Stimulated activated CD8-positive, alpha-beta memory T cell treated with anti-CD3 and anti-CD28 coated beads, Interleukin-4, amount 100 ng/mL, for 4 hours (primary cell): ENCODE results near the gene TTC3.
"Not testable (repeated sequence)": the region's sequence is repeated elsewhere in the genome, so short reads cannot be mapped to it uniquely, and the experiment has no call there.

Source experiments
- DNase-seq, 2 donors: peaks; one replicate each; pipeline ENCODE4 v3.0.0-alpha.2; 2020; ENCODE audit warnings: low read depth in 2 of 2, low spot score in 1 of 2

The TTC3 gene

GRCh38 chr21:37195059-37195458 is 122.0 kb downstream of the TTC3 start:
- no peak for DNase-seq

DNA sequence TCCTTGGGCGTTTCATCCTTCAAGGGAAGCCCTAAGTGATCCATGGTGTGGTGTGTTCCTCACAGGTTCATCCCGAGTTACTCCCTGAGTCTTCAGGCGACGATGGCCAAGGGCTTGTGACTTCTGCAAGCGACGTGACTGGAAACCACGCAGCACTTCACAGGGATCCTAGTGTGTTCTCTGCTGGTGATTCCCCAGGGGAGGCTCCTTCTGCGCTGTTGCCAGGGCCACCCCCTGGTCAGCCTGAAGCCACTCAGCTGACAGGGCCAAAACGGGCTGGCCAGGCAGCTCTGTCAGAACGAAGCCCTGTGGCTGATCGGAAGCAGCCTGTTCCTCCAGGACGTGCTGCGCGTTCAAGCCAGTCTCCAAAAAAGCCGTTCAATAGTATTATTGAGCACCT is 122.6 kb downstream of the TTC3 start:
- no peak for DNase-seq

- no peak for DNase-seq
Observed at GRCh38 chr21:37196847-37197246, 123.8 kb downstream of the TTC3 start.

DNA sequence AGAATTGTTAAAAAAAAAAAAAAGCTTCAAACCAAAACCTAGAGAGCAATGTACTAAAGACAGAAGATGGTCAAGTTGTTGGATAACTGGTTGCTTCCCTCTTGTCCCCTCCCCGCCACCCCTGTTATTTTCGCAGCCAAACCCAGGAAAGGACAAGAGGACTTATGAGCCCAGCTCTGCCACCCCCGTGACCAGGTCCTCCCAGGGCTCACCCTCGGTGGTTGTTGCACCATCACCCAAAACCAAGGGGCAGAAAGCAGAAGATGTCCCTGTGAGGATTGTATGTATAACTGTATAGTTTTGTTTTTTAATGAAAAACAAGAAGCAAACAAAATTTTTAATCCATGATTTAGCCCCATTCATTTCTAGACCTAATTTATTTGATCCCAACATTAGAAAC is 124.7 kb downstream of the TTC3 start:
- DNase-seq = no peak

- no peak for DNase-seq
Observed at GRCh38 chr21:37199057-37199924, 126.2 kb downstream of the TTC3 start.

DNA sequence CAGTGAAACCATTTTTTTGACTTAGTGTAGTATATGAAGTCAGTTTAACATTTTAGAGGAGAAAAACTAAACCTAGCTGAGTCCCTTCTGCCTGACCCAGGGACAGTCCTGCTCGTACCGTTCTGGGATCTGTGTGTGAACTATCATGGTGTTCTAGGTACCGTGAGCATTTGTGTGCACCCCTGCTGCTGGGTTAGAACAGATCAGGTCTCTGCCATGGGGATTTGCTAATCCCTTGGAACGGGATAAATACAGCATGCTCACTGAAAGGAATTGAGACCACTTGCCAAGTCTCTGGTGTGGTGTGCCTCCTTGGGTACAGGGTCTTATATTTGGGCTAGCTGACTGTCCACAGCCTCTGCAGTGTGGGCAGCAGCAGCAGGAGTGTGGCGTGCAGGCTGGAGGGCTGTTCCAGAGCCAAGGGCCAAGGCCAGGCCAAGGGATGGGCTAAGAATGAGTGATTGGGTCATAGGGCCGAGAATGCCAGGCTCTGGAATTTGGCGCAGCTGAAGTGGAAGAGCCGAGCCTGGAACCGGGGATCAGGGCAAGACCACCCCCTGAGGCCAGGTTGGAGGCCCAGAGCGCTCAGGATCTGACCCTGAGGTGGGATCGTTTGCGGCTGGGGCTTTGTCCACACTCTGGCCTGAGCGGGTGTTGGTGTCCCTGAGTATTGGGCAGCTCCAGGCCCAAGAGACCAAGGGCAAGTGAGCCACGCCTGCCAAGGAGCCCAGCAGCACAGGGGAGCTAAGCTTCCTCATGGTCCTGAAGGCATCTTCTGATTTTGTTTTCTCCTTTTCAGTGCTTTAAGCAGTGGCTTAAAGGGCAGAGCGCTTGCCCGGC is 127.8 kb downstream of the TTC3 start:
- DNase-seq = no peak

DNA sequence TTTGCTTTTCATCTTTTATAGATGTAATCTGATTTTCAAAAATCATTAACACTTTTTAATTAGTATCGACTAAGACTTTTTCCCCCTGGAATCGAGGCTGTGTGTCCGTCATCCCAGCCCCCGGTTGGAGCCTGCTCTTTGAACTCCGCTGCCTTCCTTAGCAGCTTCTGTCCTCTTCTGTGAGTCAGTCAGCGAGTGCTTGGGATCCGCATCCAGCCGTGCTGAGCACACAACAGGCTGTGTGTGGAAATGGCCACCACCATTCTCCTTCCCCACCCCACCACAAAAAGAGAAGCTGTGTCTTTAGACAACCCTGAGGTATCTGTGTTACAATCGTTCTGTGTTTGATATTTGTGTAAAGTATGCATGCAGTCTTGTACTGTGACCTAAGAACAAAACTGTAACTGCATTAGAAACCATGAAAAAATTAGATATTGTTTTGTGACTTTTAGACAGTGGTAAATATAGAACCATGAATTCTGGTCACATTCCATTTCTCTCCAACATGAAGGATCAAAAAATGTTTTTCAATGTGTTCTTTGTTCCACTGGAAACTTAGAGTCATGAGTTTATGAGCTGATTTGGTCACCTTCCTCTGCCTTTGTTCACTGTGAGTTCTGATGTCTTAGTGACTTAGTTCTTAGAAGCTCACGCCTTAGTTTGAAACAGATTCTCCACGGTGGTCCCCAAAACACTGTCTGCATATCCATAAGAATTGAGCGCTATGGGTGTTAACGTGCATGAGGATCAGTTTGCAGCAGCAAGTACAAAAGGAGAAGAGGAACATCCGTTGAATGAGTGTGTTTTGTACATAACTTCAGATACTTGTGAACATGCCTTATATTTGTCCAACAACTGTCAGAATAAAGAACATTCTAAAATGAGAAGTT is 129.4 kb downstream of the TTC3 start:
- DNase-seq = no peak

DNA sequence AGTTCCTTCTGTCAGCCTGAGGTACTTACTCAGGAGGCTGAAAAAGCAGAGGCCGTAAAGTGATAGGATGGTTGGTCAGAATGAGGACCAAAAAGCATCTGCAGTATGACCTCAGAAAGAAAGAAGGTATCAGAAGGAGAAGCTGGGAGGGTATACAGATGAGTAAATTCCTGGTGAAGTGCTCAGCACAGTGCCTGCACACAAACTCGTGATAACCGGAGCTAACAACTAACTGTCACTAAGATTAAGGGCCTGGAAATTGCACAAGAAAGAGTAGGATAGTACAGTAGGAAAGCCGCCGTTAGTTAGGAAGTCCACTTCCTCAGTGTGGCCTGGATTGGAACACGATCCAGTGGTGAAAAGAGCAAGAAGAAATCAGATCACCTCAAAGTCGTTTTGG is 131.5 kb downstream of the TTC3 start:
- no peak for DNase-seq

DNA sequence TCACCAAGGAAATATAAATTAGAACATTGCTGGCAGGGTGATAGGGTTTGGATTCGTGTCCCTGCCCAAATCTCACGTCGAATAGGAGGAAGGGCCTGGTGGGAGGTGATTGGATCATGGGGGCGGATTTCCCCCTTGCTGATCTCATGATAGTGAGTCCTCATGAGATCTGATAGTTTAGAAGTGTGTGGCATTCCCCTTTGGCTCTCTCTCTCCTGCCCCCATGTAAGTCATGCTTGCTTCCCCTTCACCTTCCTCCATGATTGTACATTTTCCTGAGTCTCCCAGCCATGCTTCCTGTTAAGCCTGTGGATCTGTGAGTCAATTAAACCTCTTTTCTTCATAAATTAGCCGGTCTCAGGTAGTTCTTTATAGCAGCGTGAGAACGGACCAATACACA is 133.4 kb downstream of the TTC3 start:
- DNase-seq = no peak

- no peak for DNase-seq
Observed at GRCh38 chr21:37207441-37208009, 134.5 kb downstream of the TTC3 start.

- no peak for DNase-seq
Observed at GRCh38 chr21:37208056-37208721, 135.1 kb downstream of the TTC3 start.

GRCh38 chr21:37208741-37209225 is 135.7 kb downstream of the TTC3 start:
- DNase-seq = no peak

DNA sequence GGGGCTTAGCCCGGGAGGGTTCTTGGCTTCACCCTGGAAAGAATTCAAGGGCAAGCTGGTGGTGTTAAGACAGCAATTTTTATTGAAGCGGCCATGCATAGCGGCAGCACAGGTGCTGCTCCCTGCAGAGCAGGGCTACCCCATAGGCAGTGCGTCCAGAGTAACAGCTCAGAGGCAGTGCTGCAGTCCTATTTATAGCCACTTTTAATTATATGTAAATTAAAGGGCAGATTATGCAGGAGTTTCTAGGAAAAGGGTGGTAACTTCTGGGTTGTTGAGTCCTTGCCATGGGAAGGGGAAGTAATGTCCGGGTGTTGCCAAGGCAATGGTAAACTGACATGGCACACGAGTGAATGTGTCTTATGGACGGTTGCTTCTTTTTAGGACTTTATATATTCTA is 137.1 kb downstream of the TTC3 start:
- DNase-seq = no peak

DNA sequence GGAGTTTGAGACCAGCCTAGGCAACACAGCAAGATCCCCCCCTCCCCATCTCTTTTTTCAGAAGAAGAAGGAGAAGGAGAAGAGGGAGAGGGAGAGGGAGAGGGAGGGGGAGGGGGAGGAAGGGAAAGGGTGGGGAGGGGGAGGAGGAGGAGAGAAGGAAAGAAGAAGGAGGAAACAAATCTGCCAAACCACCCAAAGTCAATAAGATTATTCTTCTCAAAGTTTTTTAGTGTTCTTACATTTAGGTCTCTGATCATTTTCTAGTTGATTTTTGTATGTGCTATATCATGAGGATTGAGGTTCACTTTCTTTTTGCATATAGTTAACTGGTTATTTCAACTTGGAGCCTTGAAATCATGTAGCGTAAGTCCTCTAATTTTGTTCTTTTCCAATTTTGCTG is 137.7 kb downstream of the TTC3 start:
- no peak for DNase-seq

DNA sequence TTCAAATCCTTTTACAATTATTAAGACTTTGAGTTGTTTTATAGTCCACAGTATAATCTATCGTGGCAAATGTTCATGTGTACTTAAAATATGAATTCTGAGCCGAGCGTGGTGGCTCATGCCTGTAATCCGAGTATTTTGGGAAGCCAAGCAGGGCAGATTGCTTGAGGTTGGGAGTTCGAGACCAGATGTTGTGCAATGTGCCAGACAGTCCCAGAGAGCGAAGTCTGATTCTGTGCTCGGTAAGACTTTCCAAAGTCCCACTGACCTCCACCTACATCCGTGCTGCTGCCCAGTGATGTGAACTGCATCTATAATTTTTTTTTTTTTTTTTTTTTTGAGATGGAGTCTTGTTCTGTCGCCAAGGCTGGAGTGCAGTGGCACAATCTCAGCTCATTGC is 141.9 kb downstream of the TTC3 start:
- no peak for DNase-seq

DNA sequence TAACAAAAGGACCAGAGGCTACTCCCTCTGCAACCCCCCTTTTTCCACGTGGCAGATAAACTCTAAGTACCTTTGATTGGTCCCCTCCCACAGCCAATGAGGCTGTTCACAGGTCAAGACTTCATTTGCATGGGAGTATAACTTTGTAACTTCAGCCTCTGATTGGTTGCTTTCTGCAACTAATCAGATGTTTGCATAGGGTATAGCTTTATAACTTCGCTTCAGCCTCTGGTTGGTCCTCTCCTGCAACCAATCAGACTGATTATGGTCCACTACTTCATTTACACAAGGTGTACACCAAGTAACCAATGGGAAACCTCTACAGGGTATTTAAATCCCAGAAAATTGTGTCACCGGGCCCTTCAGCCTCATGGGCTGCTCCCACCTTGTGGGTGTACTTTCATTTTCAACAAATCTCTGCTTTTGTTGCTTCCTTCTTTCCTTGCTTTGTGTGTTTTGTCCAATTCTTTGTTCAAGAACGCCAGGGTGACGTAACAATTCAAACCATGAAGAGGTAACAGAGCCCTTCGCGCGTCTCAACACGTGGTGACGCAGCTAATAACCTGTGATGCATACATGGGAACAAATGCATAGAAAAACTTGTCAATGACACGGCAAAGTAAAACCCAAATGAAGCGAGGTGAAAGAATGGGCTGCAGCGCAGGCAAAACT is 146.8 kb downstream of the TTC3 start:
- DNase-seq = no peak

GRCh38 chr21:37220433-37220980 is 147.5 kb downstream of the TTC3 start:
- DNase-seq = no peak

DNA sequence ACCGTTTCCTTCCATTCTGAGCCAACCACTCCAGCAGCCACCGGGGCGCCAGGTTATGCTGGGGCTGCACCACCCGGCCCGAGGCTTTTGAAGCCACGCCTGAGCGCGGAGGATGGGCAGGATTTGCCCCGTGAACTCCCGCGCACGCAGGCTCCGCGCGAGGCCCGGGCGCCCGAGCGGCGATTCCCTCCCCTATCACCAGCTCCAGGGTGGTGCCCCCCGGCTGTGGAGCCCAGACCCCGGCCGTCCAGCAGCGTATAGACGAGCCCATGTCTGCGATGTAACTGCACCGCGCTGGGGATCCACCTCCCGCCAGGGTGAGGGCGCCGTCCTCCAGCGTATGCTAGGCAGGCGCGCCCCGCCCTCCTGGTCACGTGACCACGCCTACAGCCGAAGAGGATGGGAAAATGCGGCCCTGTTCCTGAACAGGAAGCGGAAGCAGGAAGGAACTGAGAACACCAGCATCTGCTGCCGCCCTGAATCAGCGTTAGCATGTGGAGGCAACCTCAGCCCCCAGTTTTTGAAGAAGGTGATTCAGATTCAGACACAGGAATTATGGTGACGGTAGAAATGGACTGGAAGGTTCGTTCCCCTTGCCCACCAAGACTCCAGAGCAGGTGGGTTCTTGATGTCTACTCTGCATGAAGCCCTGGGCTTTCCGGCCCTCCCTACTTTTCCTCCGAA is 148.1 kb downstream of the TTC3 start:
- peak; percentile 93 to 94 for DNase-seq

- DNase-seq = not testable (repeated sequence)
Observed at GRCh38 chr21:37222248-37222647, 149.2 kb downstream of the TTC3 start.
